ENCODE data around the gene COX14. TPM values are rescaled to one million over a fixed set of nuclear protein-coding genes. Genes with fewer than 3 reads are reported as not detected.
A peak's percentile ranks its signal among the peaks of the same experiment; 100 is the strongest.

COX14 gene
- total RNA-seq, 4 donors from 2014 or later: 29.4 to 45.5 (median 34.6) TPM

GRCh38 chr12:50085615-50086072, 26.4 kb upstream of the COX14 start:
- 6% methylated on average over 8 of the region's 8 CpGs for WGBS
- no peak for DNase-seq (ENCODE audit: low spot score in 2 of 2)
- peaks cover 25% of the 10 kb centered on the region for H3K4me1 ChIP-seq

GRCh38 chr12:50086148-50086547, 25.9 kb upstream of the COX14 start:
- peaks cover 23% of the 10 kb centered on the region for H3K4me1 ChIP-seq
- no peak for DNase-seq (ENCODE audit: low spot score in 2 of 2)
- WGBS: 74% methylated on average over 5 of the region's 5 CpGs
- peak overlapping the region; percentile 82 for H3K4me3 ChIP-seq
- H3K27me3 ChIP-seq: no peaks in the 10 kb centered on the region
- H3K36me3 ChIP-seq: peaks cover 34% of the 10 kb centered on the region
- H3K27ac ChIP-seq: peak overlapping the region; percentile 97
- no peaks in the 10 kb centered on the region for H3K9me3 ChIP-seq
- TF ChIP-seq CTCF (IDR thresholded peaks at IDR 0.05) (no peak), POLR2AphosphoS5 (IDR thresholded peaks at IDR 0.05) (no peak), EP300 (IDR thresholded peaks at IDR 0.05) (no peak), POLR2A (IDR thresholded peaks at IDR 0.05) (no peak)

More at GRCh38 chr12:50085615-50086072, 26.4 kb upstream of the COX14 start:
- Histone ChIP-seq H3K36me3 (peaks cover 30% of the 10 kb centered on the region), H3K27ac (peak overlapping the region; percentile 97), H3K4me3 (peak overlapping the region; percentile 82), H3K27me3 (no peaks in the 10 kb centered on the region), H3K9me3 (no peaks in the 10 kb centered on the region)
- TF ChIP-seq POLR2A (IDR thresholded peaks at IDR 0.05) (no peak), CTCF (IDR thresholded peaks at IDR 0.05) (no peak), EP300 (IDR thresholded peaks at IDR 0.05) (no peak), POLR2AphosphoS5 (IDR thresholded peaks at IDR 0.05) (no peak)

- Histone ChIP-seq H3K36me3 (peaks cover 44% of the 10 kb centered on the region), H3K9me3 (no peaks in the 10 kb centered on the region), H3K27ac (no peak overlapping the region), H3K27me3 (no peaks in the 10 kb centered on the region), H3K4me1 (peaks cover 21% of the 10 kb centered on the region), H3K4me3 (no peak overlapping the region)
- no peak for TF ChIP-seq EP300 (IDR thresholded peaks at IDR 0.05)
- no peak for TF ChIP-seq POLR2AphosphoS5 (IDR thresholded peaks at IDR 0.05)
- no peak for TF ChIP-seq CTCF (IDR thresholded peaks at IDR 0.05)
- no peak for TF ChIP-seq POLR2A (IDR thresholded peaks at IDR 0.05)
- DNase-seq (ENCODE audit: low spot score in 2 of 2): no peak
- 87% methylated on average over 9 of the region's 9 CpGs for WGBS
Measured at GRCh38 chr12:50087151-50087550, 24.9 kb upstream of the COX14 start.

GRCh38 chr12:50087995-50088394, 24.0 kb upstream of the COX14 start:
- no peak for DNase-seq (ENCODE audit: low spot score in 2 of 2)
- WGBS: 58% methylated on average over 3 of the region's 3 CpGs
- Histone ChIP-seq H3K27me3 (no peaks in the 10 kb centered on the region), H3K9me3 (no peaks in the 10 kb centered on the region), H3K27ac (no peak overlapping the region), H3K36me3 (peaks cover 52% of the 10 kb centered on the region), H3K4me1 (peaks cover 21% of the 10 kb centered on the region), H3K4me3 (no peak overlapping the region)
- TF ChIP-seq EP300 (IDR thresholded peaks at IDR 0.05): no peak
- no peak for TF ChIP-seq POLR2A (IDR thresholded peaks at IDR 0.05)
- TF ChIP-seq CTCF (IDR thresholded peaks at IDR 0.05): no peak
- TF ChIP-seq POLR2AphosphoS5 (IDR thresholded peaks at IDR 0.05): no peak

GRCh38 chr12:50088577-50089335, 23.3 kb upstream of the COX14 start:
- Histone ChIP-seq H3K27ac (no peak overlapping the region), H3K27me3 (no peaks in the 10 kb centered on the region)
- WGBS: 7% methylated on average over 3 of the region's 3 CpGs

More at GRCh38 chr12:50088577-50089335, 23.3 kb upstream of the COX14 start:
- H3K4me3 ChIP-seq: no peak overlapping the region
- H3K4me1 ChIP-seq: peaks cover 19% of the 10 kb centered on the region
- no peaks in the 10 kb centered on the region for H3K9me3 ChIP-seq
- TF ChIP-seq POLR2A (IDR thresholded peaks at IDR 0.05) (no peak), POLR2AphosphoS5 (IDR thresholded peaks at IDR 0.05) (no peak), EP300 (IDR thresholded peaks at IDR 0.05) (no peak), CTCF (IDR thresholded peaks at IDR 0.05) (peak; percentile 59 to 82)
- no peak for DNase-seq (ENCODE audit: low spot score in 2 of 2)
- peaks cover 60% of the 10 kb centered on the region for H3K36me3 ChIP-seq

All from suprapubic skin (tissue), 4 donors.